GM18499 (cell line): ENCODE measurements around the gene SHLD1.
"Not testable (repeated sequence)": the region's sequence is repeated elsewhere in the genome, so short reads cannot be mapped to it uniquely, and the experiment has no call there.

Source experiments
- ATAC-seq: cut with Tn5 transposase; IDR thresholded peaks from one replicate; pipeline ENCODE4 v1.9.1; 2021; ENCODE audit warnings: moderate number of reproducible peaks; ENCODE audit not compliant: insufficient read depth, unreplicated experiment

SHLD1 gene

GRCh38 chr20:5779071-5779900 is 29.1 kb downstream of the SHLD1 start:
- no peak for ATAC-seq

GRCh38 chr20:5780846-5781217 is 30.6 kb downstream of the SHLD1 start:
- ATAC-seq: no peak

GRCh38 chr20:5781367-5781766 is 31.2 kb downstream of the SHLD1 start:
- ATAC-seq: not testable (repeated sequence)

GRCh38 chr20:5781798-5782750 is 31.9 kb downstream of the SHLD1 start:
- ATAC-seq: no peak

GRCh38 chr20:5784735-5785134 is 34.5 kb downstream of the SHLD1 start:
- no peak for ATAC-seq

- ATAC-seq: no peak
These were observed 34.9 kb downstream of the SHLD1 start for GRCh38 chr20:5785146-5785545.

- ATAC-seq: no peak
These were observed 37.0 kb downstream of the SHLD1 start for GRCh38 chr20:5786930-5787795.

GRCh38 chr20:5787796-5788165 is 37.6 kb downstream of the SHLD1 start:
- no peak for ATAC-seq

- ATAC-seq: peak; percentile 78
These were observed 38.2 kb downstream of the SHLD1 start for GRCh38 chr20:5788385-5788895.

- no peak for ATAC-seq
These were observed 39.6 kb downstream of the SHLD1 start for GRCh38 chr20:5789827-5790226.

- no peak for ATAC-seq
These were observed 43.7 kb downstream of the SHLD1 start for GRCh38 chr20:5793916-5794315.

GRCh38 chr20:5796331-5797040 is 46.3 kb downstream of the SHLD1 start:
- no peak for ATAC-seq

GRCh38 chr20:5797165-5797564 is 47.0 kb downstream of the SHLD1 start:
- ATAC-seq: no peak

- ATAC-seq: peak; percentile 95
These were observed 47.8 kb downstream of the SHLD1 start for GRCh38 chr20:5797843-5798462.

GRCh38 chr20:5803754-5804303 is 53.6 kb downstream of the SHLD1 start:
- ATAC-seq: not testable (repeated sequence)

- ATAC-seq: no peak
These were observed 56.5 kb downstream of the SHLD1 start for GRCh38 chr20:5806457-5807263.

- ATAC-seq: no peak
These were observed 57.2 kb downstream of the SHLD1 start for GRCh38 chr20:5807431-5807830.

- no peak for ATAC-seq
These were observed 58.7 kb downstream of the SHLD1 start for GRCh38 chr20:5808901-5809300.
